Fibroblast of lung (primary cell): ENCODE results near the gene ZNF547. TPM values are rescaled to one million over a fixed set of nuclear protein-coding genes. Genes with fewer than 3 reads are reported as not detected.

Experiments
- DNase-seq, 2 donors: peaks; one replicate each; pipeline versions ENCODE4 v3.0.0 to v3.0.0-alpha.2; 2010; ENCODE audit warnings: low read depth in 2 of 2
- H2AFZ ChIP-seq: 2 replicates; pipeline ENCODE4 v1.5.1; 2012; ENCODE audit warnings: low read length, control low read depth, inconsistent platforms
- H3K27ac ChIP-seq: 2 replicates; pipeline ENCODE4 v1.5.1; 2011; ENCODE audit warnings: low read length, control low read depth; ENCODE audit not compliant: insufficient read depth
- H3K27me3 ChIP-seq: 2 replicates; pipeline ENCODE4 v1.5.1; 2011; ENCODE audit warnings: mild to moderate bottlenecking, low read length; ENCODE audit not compliant: control insufficient read depth, insufficient read depth
- H3K36me3 ChIP-seq: 2 replicates; pipeline ENCODE4 v1.5.1; 2011; ENCODE audit warnings: low read length; ENCODE audit not compliant: control insufficient read depth, insufficient read depth
- H3K4me1 ChIP-seq: 2 replicates; pipeline ENCODE4 v1.5.1; 2011; ENCODE audit warnings: low read length; ENCODE audit not compliant: control insufficient read depth, insufficient read depth; ENCODE audit errors: extremely low read depth
- H3K4me2 ChIP-seq: 2 replicates; pipeline ENCODE4 v1.5.1; 2011; ENCODE audit warnings: low read length, control low read depth; ENCODE audit not compliant: insufficient read depth; ENCODE audit errors: extremely low read depth
- H3K4me3 ChIP-seq, 4 experiments: fragments of 200-600 bp in 1 of 4; sonication (generic) in 1 of 4; replicated peaks in 1 of 4; 2 replicates each; pipeline ENCODE4 v1.5.1; 2011 to 2016; ENCODE audit warnings: low read length in 4 of 4, low read depth in 3 of 4, mild to moderate bottlenecking in 3 of 4, control low read depth in 2 of 4, inconsistent platforms in 1 of 4, mixed read lengths in 1 of 4; ENCODE audit not compliant: insufficient read depth in 1 of 4; ENCODE audit errors: control extremely low read depth in 1 of 4
- H3K79me2 ChIP-seq: 2 replicates; pipeline ENCODE4 v1.5.1; 2012; ENCODE audit warnings: mild to moderate bottlenecking, low read length, inconsistent platforms; ENCODE audit not compliant: control insufficient read depth, insufficient read depth
- H3K9ac ChIP-seq: 2 replicates; pipeline ENCODE4 v1.5.1; 2011; ENCODE audit warnings: mild to moderate bottlenecking, low read length, control low read depth; ENCODE audit not compliant: insufficient read depth
- H3K9me3 ChIP-seq: 2 replicates; pipeline ENCODE4 v1.5.1; 2012; ENCODE audit warnings: low read depth, low read length; ENCODE audit not compliant: control insufficient read depth, insufficient read depth
- H4K20me1 ChIP-seq: 2 replicates; pipeline ENCODE4 v1.5.1; 2011; ENCODE audit warnings: low read length; ENCODE audit not compliant: control insufficient read depth, insufficient read depth; ENCODE audit errors: extremely low read depth
- EZH2 ChIP-seq: IDR thresholded peaks from 2 replicates; pipeline ENCODE4 v1.5.1; 2012; ENCODE audit warnings: low read length, control low read depth, mild to moderate bottlenecking; ENCODE audit errors: missing control alignments
- polyA plus RNA-seq, 2 donors: library from polyadenylated mRNA; depleted of rRNA in 1 of 2; stranded (reverse) in 1 of 2; unstranded in 1 of 2; fragments of >200 nt; gene quantifications; 2 replicates each; pipeline ENCODE4 v1.2.1, GENCODE V29; 2011 to 2012; ENCODE audit warnings: missing spikeins in 1 of 2
- total RNA-seq: library from RNA; depleted of rRNA; stranded (reverse); fragments of >200 nt; gene quantifications from 2 replicates; pipeline ENCODE4 v1.2.1, GENCODE V29; 2014
- TF ChIP-seq, protein P1 (sequence below), 2 donors: IDR thresholded peaks in 1 of 2; conservative IDR thresholded peaks in 1 of 2; 1 replicate in 1 of 2; 2 replicates in 1 of 2; pipeline ENCODE4 v1.5.1; 2011 to 2012; ENCODE audit warnings: low read length in 2 of 2, control low read depth in 1 of 2, inconsistent platforms in 1 of 2, low read depth in 1 of 2, mild to moderate bottlenecking in 1 of 2

The ZNF547 gene
- total and polyA plus RNA-seq, 2 donors (not counting 1 experiment from before 2014, with no cell fraction given), result 2.7 to 6.1 TPM

DNA sequence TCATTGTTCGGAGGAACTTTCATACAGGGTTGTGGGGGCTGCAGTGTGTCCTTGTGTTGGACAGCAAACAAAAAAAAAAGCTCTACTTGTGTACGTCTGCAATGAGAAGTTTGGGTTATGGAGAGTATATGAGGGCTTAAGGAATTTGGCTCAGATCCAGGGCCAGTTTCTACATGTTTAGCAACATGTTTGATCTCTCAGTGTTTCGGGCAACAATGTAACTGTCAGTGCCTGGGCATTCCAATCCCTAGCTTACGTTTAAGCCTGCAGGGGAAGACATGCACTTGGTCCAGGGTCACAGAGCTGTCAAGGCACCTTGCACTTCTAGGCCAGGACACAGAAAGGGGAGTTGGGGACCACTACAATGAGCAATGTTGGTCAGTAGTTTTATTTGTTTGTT is 29.2 kb upstream of the ZNF547 start:
- peaks cover 1% of the 10 kb centered on the region for H3K36me3 ChIP-seq
- no peak overlapping the region for H3K9ac ChIP-seq
- TF ChIP-seq EZH2, result no peak
- TF ChIP-seq, protein P1, sequence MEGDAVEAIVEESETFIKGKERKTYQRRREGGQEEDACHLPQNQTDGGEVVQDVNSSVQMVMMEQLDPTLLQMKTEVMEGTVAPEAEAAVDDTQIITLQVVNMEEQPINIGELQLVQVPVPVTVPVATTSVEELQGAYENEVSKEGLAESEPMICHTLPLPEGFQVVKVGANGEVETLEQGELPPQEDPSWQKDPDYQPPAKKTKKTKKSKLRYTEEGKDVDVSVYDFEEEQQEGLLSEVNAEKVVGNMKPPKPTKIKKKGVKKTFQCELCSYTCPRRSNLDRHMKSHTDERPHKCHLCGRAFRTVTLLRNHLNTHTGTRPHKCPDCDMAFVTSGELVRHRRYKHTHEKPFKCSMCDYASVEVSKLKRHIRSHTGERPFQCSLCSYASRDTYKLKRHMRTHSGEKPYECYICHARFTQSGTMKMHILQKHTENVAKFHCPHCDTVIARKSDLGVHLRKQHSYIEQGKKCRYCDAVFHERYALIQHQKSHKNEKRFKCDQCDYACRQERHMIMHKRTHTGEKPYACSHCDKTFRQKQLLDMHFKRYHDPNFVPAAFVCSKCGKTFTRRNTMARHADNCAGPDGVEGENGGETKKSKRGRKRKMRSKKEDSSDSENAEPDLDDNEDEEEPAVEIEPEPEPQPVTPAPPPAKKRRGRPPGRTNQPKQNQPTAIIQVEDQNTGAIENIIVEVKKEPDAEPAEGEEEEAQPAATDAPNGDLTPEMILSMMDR (conservative IDR thresholded peaks at IDR 0.05 in 1 of 2, IDR thresholded peaks at IDR 0.05 in 1 of 2; ENCODE audit: low read depth in 1 of 2, low read length in 2 of 2), result no peak
- H3K9me3 ChIP-seq, result no peaks in the 10 kb centered on the region
- no peaks in the 10 kb centered on the region for H3K4me1 ChIP-seq
- no peak overlapping the region for H3K4me3 ChIP-seq
- H3K4me2 ChIP-seq, result no peak overlapping the region
- H3K27ac ChIP-seq, result no peak overlapping the region
- H4K20me1 ChIP-seq, result no peaks in the 10 kb centered on the region
- no peak overlapping the region for H2AFZ ChIP-seq
- peak in 1 of 2 donors; percentile 26 for DNase-seq
- H3K27me3 ChIP-seq, result no peaks in the 10 kb centered on the region
- no peaks in the 10 kb centered on the region for H3K79me2 ChIP-seq

DNA sequence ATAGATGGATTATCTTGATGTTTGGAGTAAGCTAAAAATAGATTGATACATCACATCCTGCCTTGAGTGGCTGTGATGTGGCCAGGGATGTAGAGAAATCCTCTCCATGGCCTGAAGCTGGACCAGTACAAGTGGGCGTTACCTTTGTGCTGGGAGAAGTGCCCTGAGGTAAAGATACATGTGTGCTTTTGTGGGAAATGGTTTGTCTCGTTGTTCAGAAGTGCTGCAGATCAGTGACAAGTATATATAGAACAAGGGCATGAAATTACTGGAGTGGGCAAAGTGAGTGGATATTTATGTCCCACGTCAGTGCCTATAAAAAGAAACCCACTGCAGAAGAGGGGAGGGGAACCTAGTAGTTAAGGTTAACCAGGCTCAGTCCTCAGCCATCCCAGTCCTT is 24.5 kb upstream of the ZNF547 start:
- H3K4me2 ChIP-seq, result peak overlapping the region; percentile 45
- no peak overlapping the region for H3K27ac ChIP-seq
- no peaks in the 10 kb centered on the region for H3K79me2 ChIP-seq
- no peak overlapping the region for H3K9ac ChIP-seq
- no peak for TF ChIP-seq EZH2
- TF ChIP-seq, protein P1 (conservative IDR thresholded peaks at IDR 0.05 in 1 of 2, IDR thresholded peaks at IDR 0.05 in 1 of 2; ENCODE audit: low read depth in 1 of 2, low read length in 2 of 2), result no peak
- H4K20me1 ChIP-seq, result no peaks in the 10 kb centered on the region
- H3K4me1 ChIP-seq, result no peaks in the 10 kb centered on the region
- H3K36me3 ChIP-seq, result no peaks in the 10 kb centered on the region
- H3K27me3 ChIP-seq, result no peaks in the 10 kb centered on the region
- H3K4me3 ChIP-seq, result no peak overlapping the region
- H3K9me3 ChIP-seq, result no peaks in the 10 kb centered on the region
- no peak overlapping the region for H2AFZ ChIP-seq
- peak; percentile 12 to 22 for DNase-seq

DNA sequence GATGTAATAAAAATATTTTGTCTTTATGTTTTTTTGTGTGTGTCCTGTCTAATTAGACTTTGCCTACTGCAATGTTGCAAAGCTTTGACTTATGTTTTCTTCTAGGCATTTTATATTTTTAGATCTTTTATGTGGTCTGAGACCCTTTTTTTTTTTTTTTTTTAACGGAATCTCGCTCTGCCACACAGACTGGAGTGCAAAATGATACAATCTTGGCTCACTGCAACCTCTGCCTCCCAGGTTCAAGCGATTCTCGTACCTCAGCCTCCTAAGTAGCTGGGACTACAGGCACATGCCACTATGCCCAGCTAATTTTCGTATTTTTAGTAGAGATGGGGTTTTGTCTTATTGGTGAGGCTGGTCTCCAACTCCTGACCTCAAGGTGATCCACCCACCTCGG is 20.8 kb upstream of the ZNF547 start:
- Histone ChIP-seq H3K27me3 (no peaks in the 10 kb centered on the region), H4K20me1 (no peaks in the 10 kb centered on the region), H3K4me1 (no peaks in the 10 kb centered on the region), H3K79me2 (no peaks in the 10 kb centered on the region), H3K9me3 (no peaks in the 10 kb centered on the region), H3K4me3 (no peak overlapping the region), H3K4me2 (no peak overlapping the region), H3K27ac (no peak overlapping the region), H3K36me3 (no peaks in the 10 kb centered on the region), H3K9ac (no peak overlapping the region), H2AFZ (no peak overlapping the region)
- no peak for DNase-seq
- no peak for TF ChIP-seq EZH2
- TF ChIP-seq, protein P1 (conservative IDR thresholded peaks at IDR 0.05 in 1 of 2, IDR thresholded peaks at IDR 0.05 in 1 of 2; ENCODE audit: low read depth in 1 of 2, low read length in 2 of 2), result no peak
